BLaER1 (cell line): ENCODE measurements around the gene ZNF578.
"Not testable (repeated sequence)": the region's sequence is repeated elsewhere in the genome, so short reads cannot be mapped to it uniquely, and the experiment has no call there.

Experiments used
- H3K27ac ChIP-seq: shearing (Covaris generic); formaldehyde crosslinking; 2 replicates; pipeline ENCODE4 v1.8.1; 2022
- H3K27me3 ChIP-seq: shearing (Covaris generic); formaldehyde crosslinking; 2 replicates; pipeline ENCODE4 v1.8.1; 2022
- H3K36me3 ChIP-seq: shearing (Covaris generic); formaldehyde crosslinking; 2 replicates; pipeline ENCODE4 v1.8.1; 2022
- H3K4me1 ChIP-seq: shearing (Covaris generic); formaldehyde crosslinking; 2 replicates; pipeline ENCODE4 v1.8.1; 2022
- H3K4me2 ChIP-seq: shearing (Covaris generic); formaldehyde crosslinking; 2 replicates; pipeline ENCODE4 v1.8.1; 2022
- H3K4me3 ChIP-seq: shearing (Covaris generic); formaldehyde crosslinking; 2 replicates; pipeline ENCODE4 v1.8.1; 2022
- H3K9ac ChIP-seq: shearing (Covaris generic); formaldehyde crosslinking; 2 replicates; pipeline ENCODE4 v1.8.1; 2022
- H3K9me3 ChIP-seq: shearing (Covaris generic); formaldehyde crosslinking; 2 replicates; pipeline ENCODE4 v1.8.1; 2022
- H4K20me1 ChIP-seq: shearing (Covaris generic); formaldehyde crosslinking; 2 replicates; pipeline ENCODE4 v1.8.1; 2022
- Cebpa-rat ChIP-seq: shearing (Covaris generic); IDR thresholded peaks from 2 replicates; pipeline ENCODE4 v1.8.1; 2022

ZNF578 gene

DNA sequence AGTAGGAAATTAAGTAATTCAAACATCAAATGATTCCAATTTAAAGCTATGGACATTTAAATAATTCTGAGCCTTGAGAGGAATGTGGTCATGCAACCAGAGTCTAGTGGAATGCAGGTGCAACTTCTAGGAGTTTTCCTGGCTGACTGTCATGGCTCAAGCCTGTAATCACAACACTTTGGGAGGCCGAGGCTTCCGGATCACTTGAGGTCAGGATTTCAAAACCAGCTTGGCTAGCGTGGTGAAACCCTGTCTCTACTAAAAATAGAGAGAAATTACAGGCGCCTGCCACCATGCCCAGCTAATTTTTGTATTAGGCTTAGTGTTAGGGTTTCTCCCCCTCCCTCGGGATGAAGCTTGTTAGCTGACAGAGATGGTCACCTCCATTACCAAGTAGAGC, 80.5 kb downstream of the ZNF578 start:
- Histone ChIP-seq H3K27me3 (no peaks in the 10 kb centered on the region), H3K9me3 (peaks cover 13% of the 10 kb centered on the region), H3K4me2 (no peak overlapping the region), H3K36me3 (peaks cover 32% of the 10 kb centered on the region), H3K4me1 (peaks cover 28% of the 10 kb centered on the region), H3K9ac (no peak overlapping the region), H3K27ac (no peak overlapping the region), H4K20me1 (peaks cover 30% of the 10 kb centered on the region), H3K4me3 (no peak overlapping the region)
- TF ChIP-seq Cebpa-rat, result no peak

DNA sequence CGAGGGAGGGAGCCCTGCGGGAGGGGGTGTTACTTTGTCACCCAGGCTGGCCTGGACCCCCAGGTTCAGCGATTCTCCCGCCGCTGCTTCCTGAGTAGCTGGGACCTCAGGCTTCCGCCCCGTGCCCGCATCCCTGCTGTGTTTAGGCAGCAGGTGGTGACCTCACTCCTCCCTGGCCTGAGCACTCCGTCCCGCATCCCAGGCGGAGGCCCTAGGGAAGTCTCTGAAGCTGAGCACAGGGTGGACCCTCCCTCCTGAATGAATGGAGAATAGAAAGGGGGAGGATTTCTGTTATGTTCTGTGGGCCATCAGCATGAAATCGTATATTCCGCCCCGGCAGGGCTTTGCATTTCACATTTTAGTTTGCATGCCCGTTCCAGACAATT, 82.0 kb downstream of the ZNF578 start:
- peaks cover 26% of the 10 kb centered on the region for H3K9me3 ChIP-seq
- H3K4me1 ChIP-seq, result peaks cover 23% of the 10 kb centered on the region
- peak overlapping the region; percentile 81 for H3K4me3 ChIP-seq
- H4K20me1 ChIP-seq, result peaks cover 30% of the 10 kb centered on the region
- H3K4me2 ChIP-seq, result peak overlapping the region; percentile 98
- peaks cover 40% of the 10 kb centered on the region for H3K36me3 ChIP-seq
- H3K27ac ChIP-seq, result peak overlapping the region; percentile 37; the same call in 1 of the 2 replicates
- H3K9ac ChIP-seq, result peak overlapping the region; percentile 87; the same call in 1 of the 2 replicates
- H3K27me3 ChIP-seq, result not testable (repeated sequence)

- no peaks in the 10 kb centered on the region for H3K27me3 ChIP-seq
- H3K9ac ChIP-seq, result peak overlapping the region; percentile 87
- H3K27ac ChIP-seq, result peak overlapping the region; percentile 85
- H3K4me2 ChIP-seq, result peak overlapping the region; percentile 98
- H3K4me3 ChIP-seq, result peak overlapping the region; percentile 81
- H4K20me1 ChIP-seq, result peaks cover 30% of the 10 kb centered on the region
- H3K9me3 ChIP-seq, result peaks cover 28% of the 10 kb centered on the region
- H3K36me3 ChIP-seq, result peaks cover 45% of the 10 kb centered on the region
- H3K4me1 ChIP-seq, result peaks cover 23% of the 10 kb centered on the region
- no peak for TF ChIP-seq Cebpa-rat
Observed at GRCh38 chr19:52535771-52536447, 82.6 kb downstream of the ZNF578 start.

- Histone ChIP-seq H3K27ac (peak overlapping the region; percentile 85), H3K36me3 (peaks cover 51% of the 10 kb centered on the region), H3K9ac (peak overlapping the region; percentile 87), H4K20me1 (peaks cover 30% of the 10 kb centered on the region), H3K4me1 (peaks cover 23% of the 10 kb centered on the region), H3K27me3 (no peaks in the 10 kb centered on the region), H3K4me2 (peak overlapping the region; percentile 98), H3K4me3 (peak overlapping the region; percentile 81), H3K9me3 (peaks cover 30% of the 10 kb centered on the region)
- TF ChIP-seq Cebpa-rat, result no peak
Observed at GRCh38 chr19:52536448-52536800, 83.1 kb downstream of the ZNF578 start.

DNA sequence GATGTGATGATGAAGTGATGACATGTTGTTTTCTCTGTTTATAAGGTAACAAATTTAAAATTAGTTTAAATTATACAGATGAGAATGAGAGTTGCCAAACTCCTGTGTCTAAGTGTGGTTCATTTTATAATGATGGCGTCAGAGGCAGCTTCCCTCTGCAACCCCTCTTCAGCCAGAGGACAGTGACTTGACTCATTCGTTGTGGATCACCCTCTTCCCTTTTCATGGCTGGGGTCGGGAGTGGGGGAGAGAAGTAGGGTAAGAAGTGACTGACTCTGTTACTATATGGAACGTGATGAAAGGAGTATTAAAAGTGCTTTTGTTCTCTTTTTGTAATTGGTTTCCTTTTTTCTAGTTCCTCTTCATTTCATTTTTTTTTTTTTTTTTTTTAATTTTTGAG, 85.5 kb downstream of the ZNF578 start:
- Histone ChIP-seq H3K4me1 (peaks cover 38% of the 10 kb centered on the region), H3K36me3 (peaks cover 55% of the 10 kb centered on the region), H3K9me3 (peaks cover 30% of the 10 kb centered on the region), H4K20me1 (peaks cover 30% of the 10 kb centered on the region)
- H3K4me3 ChIP-seq, H3K27ac ChIP-seq, H3K27me3 ChIP-seq, H3K9ac ChIP-seq, H3K4me2 ChIP-seq: not testable (repeated sequence)

GRCh38 chr19:52541176-52541575, 87.8 kb downstream of the ZNF578 start:
- not testable (repeated sequence) for H3K27ac ChIP-seq, H3K27me3 ChIP-seq, H3K4me3 ChIP-seq, H3K9ac ChIP-seq, H3K4me2 ChIP-seq
- Histone ChIP-seq H3K36me3 (peaks cover 75% of the 10 kb centered on the region), H3K4me1 (peaks cover 27% of the 10 kb centered on the region), H4K20me1 (peaks cover 20% of the 10 kb centered on the region), H3K9me3 (peaks cover 50% of the 10 kb centered on the region)

GRCh38 chr19:52541608-52542007, 88.3 kb downstream of the ZNF578 start:
- peaks cover 25% of the 10 kb centered on the region for H3K4me1 ChIP-seq
- no peak overlapping the region for H3K4me2 ChIP-seq
- H3K9me3 ChIP-seq, result peaks cover 54% of the 10 kb centered on the region

GRCh38 chr19:52542541-52542940, 89.2 kb downstream of the ZNF578 start:
- H3K27ac ChIP-seq, H3K4me3 ChIP-seq, H3K27me3 ChIP-seq: not testable (repeated sequence)
- Histone ChIP-seq H3K9ac (0 out of 2 replicates have a peak overlapping the region, but pooled peaks have one; percentile 5), H3K9me3 (peaks cover 63% of the 10 kb centered on the region), H3K36me3 (peaks cover 88% of the 10 kb centered on the region), H4K20me1 (peaks cover 10% of the 10 kb centered on the region), H3K4me2 (peak overlapping the region; percentile 48), H3K4me1 (peaks cover 16% of the 10 kb centered on the region)

More at GRCh38 chr19:52541608-52542007, 88.3 kb downstream of the ZNF578 start:
- H3K36me3 ChIP-seq, result peaks cover 79% of the 10 kb centered on the region
- H3K4me3 ChIP-seq, result no peak overlapping the region
- H3K9ac ChIP-seq, result no peak overlapping the region
- peaks cover 15% of the 10 kb centered on the region for H4K20me1 ChIP-seq
- H3K27ac ChIP-seq, result no peak overlapping the region
- no peak for TF ChIP-seq Cebpa-rat
- no peaks in the 10 kb centered on the region for H3K27me3 ChIP-seq

DNA sequence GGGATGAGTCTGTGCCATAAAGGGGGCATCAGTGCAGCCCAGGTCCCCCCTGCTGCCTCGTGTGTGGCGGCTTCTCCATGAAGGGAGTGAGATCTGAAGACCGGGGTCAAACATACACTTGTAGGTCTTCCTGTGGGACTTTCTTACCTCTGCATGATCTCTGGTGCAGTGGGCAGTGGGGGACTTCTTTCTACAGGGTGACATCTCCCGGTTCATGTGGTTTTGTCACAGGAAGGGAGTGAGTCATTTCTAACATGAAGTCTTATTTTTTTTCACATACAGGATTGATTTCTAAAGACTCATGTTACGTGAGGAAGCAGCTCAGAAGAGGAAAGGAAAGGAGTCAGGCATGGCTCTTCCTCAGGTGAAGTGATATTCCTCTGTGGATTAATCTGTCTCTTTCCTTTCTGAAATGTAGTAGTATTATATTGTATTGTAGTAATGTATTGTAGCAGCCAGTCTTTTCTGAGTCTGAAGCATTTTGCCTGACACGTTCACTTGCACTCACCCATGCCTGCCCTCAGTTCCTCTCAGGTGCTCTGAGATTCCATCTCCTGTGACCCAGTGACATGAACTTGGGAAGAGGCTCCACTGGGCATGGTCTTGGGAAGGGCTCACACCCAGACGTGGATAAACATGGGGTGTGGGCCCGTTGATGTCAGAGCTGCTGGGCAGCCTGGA, 89.8 kb downstream of the ZNF578 start:
- Histone ChIP-seq H3K4me2 (peak overlapping the region; percentile 48), H3K27ac (no peak overlapping the region), H3K4me3 (no peak overlapping the region), H3K9me3 (peaks cover 64% of the 10 kb centered on the region), H3K9ac (0 out of 2 replicates have a peak overlapping the region, but pooled peaks have one; percentile 5), H3K27me3 (no peaks in the 10 kb centered on the region), H3K36me3 (peaks cover 90% of the 10 kb centered on the region), H3K4me1 (peaks cover 16% of the 10 kb centered on the region), H4K20me1 (peaks cover 10% of the 10 kb centered on the region)
- no peak for TF ChIP-seq Cebpa-rat

DNA sequence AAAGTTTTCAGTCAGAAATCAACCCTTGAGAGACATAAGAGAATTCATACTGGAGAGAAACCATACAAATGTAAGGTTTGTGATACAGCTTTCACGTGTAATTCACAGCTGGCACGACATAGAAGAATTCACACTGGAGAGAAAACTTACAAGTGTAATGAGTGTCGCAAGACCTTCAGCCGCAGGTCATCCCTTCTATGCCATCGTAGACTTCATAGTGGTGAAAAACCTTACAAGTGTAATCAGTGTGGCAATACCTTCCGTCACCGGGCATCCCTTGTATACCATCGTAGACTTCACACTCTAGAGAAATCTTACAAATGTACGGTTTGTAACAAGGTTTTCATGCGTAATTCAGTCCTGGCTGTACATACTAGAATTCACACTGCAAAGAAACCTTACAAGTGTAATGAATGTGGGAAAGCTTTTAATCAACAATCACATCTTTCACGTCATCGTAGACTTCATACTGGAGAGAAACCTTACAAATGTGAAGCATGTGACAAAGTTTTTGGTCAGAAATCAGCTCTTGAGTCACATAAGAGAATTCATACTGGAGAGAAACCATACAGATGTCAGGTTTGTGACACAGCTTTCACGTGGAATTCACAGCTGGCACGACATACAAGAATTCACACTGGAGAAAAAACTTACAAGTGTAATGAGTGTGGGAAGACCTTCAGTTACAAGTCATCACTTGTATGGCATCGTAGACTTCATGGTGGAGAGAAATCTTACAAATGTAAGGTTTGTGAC, 101.0 kb downstream of the ZNF578 start:
- Histone ChIP-seq H3K36me3 (peaks cover 100% of the 10 kb centered on the region), H3K4me1 (no peaks in the 10 kb centered on the region), H3K4me2 (no peak overlapping the region), H3K9ac (no peak overlapping the region), H3K27ac (no peak overlapping the region), H4K20me1 (no peaks in the 10 kb centered on the region), H3K9me3 (peaks cover 100% of the 10 kb centered on the region), H3K4me3 (peak overlapping the region; percentile 9; the same call in 1 of the 2 replicates), H3K27me3 (no peaks in the 10 kb centered on the region)
- no peak for TF ChIP-seq Cebpa-rat
